NCI-H748 treated with DMSO at 0.1 percent for 48 hours (cell line): ENCODE data around the gene WFIKKN2.
"Not testable (repeated sequence)": the region's sequence is repeated elsewhere in the genome, so short reads cannot be mapped to it uniquely, and the experiment has no call there.

Experiments used
- DNase-seq: peaks from one replicate; lab custom pipeline; 2025; lab: John Stamatoyannopoulos, UW

The WFIKKN2 gene

GRCh38 chr17:50835301-50836234, at the start of gene WFIKKN2:
WFIKKN2 (plus strand) TSS chr17:50835586; CDS start chr17:50835938, 352 bp downstream.
- DNase-seq = no peak

- no peak for DNase-seq
These were observed 49.3 kb upstream of the WFIKKN2 start for GRCh38 chr17:50785946-50786570.

- DNase-seq = no peak
These were observed 48.3 kb upstream of the WFIKKN2 start for GRCh38 chr17:50787106-50787505.

GRCh38 chr17:50790618-50791017, 44.8 kb upstream of the WFIKKN2 start:
- no peak for DNase-seq

- no peak for DNase-seq
These were observed 43.3 kb upstream of the WFIKKN2 start for GRCh38 chr17:50792132-50792531.

- DNase-seq = no peak
These were observed 42.4 kb upstream of the WFIKKN2 start for GRCh38 chr17:50793007-50793406.

- no peak for DNase-seq
These were observed 41.0 kb upstream of the WFIKKN2 start for GRCh38 chr17:50794361-50794760.

GRCh38 chr17:50797135-50797810, 38.1 kb upstream of the WFIKKN2 start:
- no peak for DNase-seq

- DNase-seq = no peak
These were observed 36.7 kb upstream of the WFIKKN2 start for GRCh38 chr17:50798424-50799288.

- no peak for DNase-seq
These were observed 35.8 kb upstream of the WFIKKN2 start for GRCh38 chr17:50799582-50799981.

- no peak for DNase-seq
These were observed 35.1 kb upstream of the WFIKKN2 start for GRCh38 chr17:50800196-50800700.

- no peak for DNase-seq
These were observed 32.5 kb upstream of the WFIKKN2 start for GRCh38 chr17:50802609-50803571.

- DNase-seq = no peak
These were observed 31.7 kb upstream of the WFIKKN2 start for GRCh38 chr17:50803676-50804075.

- not testable (repeated sequence) for DNase-seq
These were observed 30.5 kb upstream of the WFIKKN2 start for GRCh38 chr17:50804749-50805475.

- no peak for DNase-seq
These were observed 29.9 kb upstream of the WFIKKN2 start for GRCh38 chr17:50805486-50805885.

- DNase-seq = no peak
These were observed 29.2 kb upstream of the WFIKKN2 start for GRCh38 chr17:50806141-50806643.

GRCh38 chr17:50807009-50807408, 28.4 kb upstream of the WFIKKN2 start:
- no peak for DNase-seq

GRCh38 chr17:50807675-50808074, 27.7 kb upstream of the WFIKKN2 start:
- DNase-seq = no peak

GRCh38 chr17:50808413-50808812, 27.0 kb upstream of the WFIKKN2 start:
- no peak for DNase-seq
